SH-SY5Y (cell line): ENCODE data around the gene APOL6.

Experiments used
- GATA2 ChIP-seq: IDR thresholded peaks from 2 replicates; pipeline ENCODE4 v1.6.1; 2011; ENCODE audit warnings: mild to moderate bottlenecking, low read depth, low read length
- GATA3 ChIP-seq: IDR thresholded peaks from 2 replicates; pipeline ENCODE4 v1.6.1; 2011; ENCODE audit warnings: low read depth, mild to moderate bottlenecking, low read length, moderate library complexity

DNA sequence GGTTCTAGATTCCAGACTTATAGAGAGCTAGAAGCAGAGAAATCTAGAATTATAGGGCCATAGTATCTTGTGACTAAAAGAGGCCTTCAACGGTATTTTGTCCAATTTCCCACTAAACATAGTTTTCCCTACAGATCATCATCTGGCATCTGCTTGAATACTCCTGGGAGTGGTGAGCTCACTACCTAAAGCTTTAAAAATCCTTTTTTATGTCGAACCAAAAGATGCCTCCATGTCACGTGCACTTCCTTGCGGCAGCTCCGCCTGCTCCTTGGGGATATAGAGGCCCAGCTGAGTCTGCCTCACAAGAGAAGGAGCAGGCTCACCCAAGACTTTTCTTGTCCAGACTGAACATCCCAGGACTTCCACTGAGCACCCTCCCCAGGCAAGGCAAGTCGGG is 26.8 kb upstream of the APOL6 start:
- TF ChIP-seq GATA2 (no peak), GATA3 (no peak)
